Measurements from ENCODE around the gene GPBP1L1.
"Not testable (repeated sequence)": the region's sequence is repeated elsewhere in the genome, so short reads cannot be mapped to it uniquely, and the experiment has no call there.

GRCh38 chr1:45717386-45717785 lies 31.1 kb upstream of the GPBP1L1 start:
- TF ChIP-seq POLR2AphosphoS5 (IDR thresholded peaks at IDR 0.05; ENCODE audit: low read depth, low read length); POLR2A (IDR thresholded peaks at IDR 0.05; ENCODE audit: low read depth, low read length); TAF1 (IDR thresholded peaks at IDR 0.05; ENCODE audit: borderline replicate concordance, low read depth, low read length): not testable (repeated sequence)
